ENCODE data around the gene RIMS4. TPM values are rescaled to one million over a fixed set of nuclear protein-coding genes. Genes with fewer than 3 reads are reported as not detected.

The RIMS4 gene
- total and polyA plus RNA-seq, 2 of the 13 experiments (the other 11 are each of a cell fraction or from before 2014, with no cell fraction given) = 0.01 to 0.07 TPM

DNA sequence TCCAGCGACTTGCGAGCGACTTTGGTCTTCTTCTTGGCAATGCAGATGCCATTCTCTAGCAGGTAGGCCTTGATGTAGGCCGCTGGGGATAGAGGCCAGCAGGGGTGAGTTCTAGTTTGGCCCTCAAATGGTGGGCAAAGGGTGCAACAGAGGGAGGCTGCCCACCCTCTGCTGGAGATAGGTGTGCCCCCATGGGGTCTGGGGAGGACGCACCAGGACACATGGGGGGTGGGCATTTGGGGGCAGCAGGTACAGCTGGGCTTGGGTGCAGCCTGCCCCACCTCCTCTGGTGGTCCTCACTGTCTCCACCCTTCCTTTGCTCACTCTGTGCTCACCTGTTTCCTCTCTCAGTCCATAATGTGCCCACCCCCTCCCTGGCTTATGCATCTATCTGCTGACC is 53.4 kb downstream of the RIMS4 start (continued):
- TF ChIP-seq MED8 (CRISPR knock-in tag; IDR thresholded peaks at IDR 0.05; ENCODE audit: insufficient replicate concordance) (no peak), TGIF2 (CRISPR knock-in tag; IDR thresholded peaks at IDR 0.05) (no peak), AKAP8 (CRISPR knock-in tag; IDR thresholded peaks at IDR 0.05) (no peak)

GRCh38 chr20:44756011-44756688 is 54.2 kb downstream of the RIMS4 start:
- no peak for DNase-seq (ENCODE audit: low spot score)
- H3K27me3 ChIP-seq (ENCODE audit: control insufficient read depth in 1 of 2, insufficient read depth in 2 of 2, low read length in 2 of 2) = peaks cover 19 to 89% of the 10 kb centered on the region in 2 experiments
- POLR2A ChIA-PET = no interaction called here
- in situ Hi-C loops (cut with HindIII; ENCODE audit: extremely low pct_ligation_motif_present, low pct_unique_long_range_greater_than_20kb) (no loop called here), intact Hi-C loops (cut with micrococcal nuclease; ENCODE audit: unreplicated experiment) (no loop called here)
- H3K4me2 ChIP-seq (ENCODE audit: low read depth, low read length) = no peak overlapping the region
- H2AFZ ChIP-seq (ENCODE audit: low read length) = no peak overlapping the region
- H3K4me1 ChIP-seq (ENCODE audit: insufficient read depth, low read length) = peaks cover 15% of the 10 kb centered on the region
- no peaks in the 10 kb centered on the region for H3K36me3 ChIP-seq (replicated peaks in 1 of 2; ENCODE audit: control insufficient read depth in 1 of 2, insufficient read depth in 2 of 2, low read length in 2 of 2)
- TF ChIP-seq FOXM1 (CRISPR knock-in tag; IDR thresholded peaks at IDR 0.05) (no peak), ZNF7 (CRISPR knock-in tag; IDR thresholded peaks at IDR 0.05) (no peak), ZNF713 (CRISPR knock-in tag; IDR thresholded peaks at IDR 0.05) (no peak), NCOA1 (CRISPR knock-in tag; IDR thresholded peaks at IDR 0.05) (no peak), SETDB1 (CRISPR knock-in tag; IDR thresholded peaks at IDR 0.05; ENCODE audit: borderline replicate concordance) (no peak), ZNF749 (CRISPR knock-in tag; IDR thresholded peaks at IDR 0.05; ENCODE audit: borderline replicate concordance) (no peak), MXD4 (CRISPR knock-in tag; IDR thresholded peaks at IDR 0.05) (no peak), PCBP1 (IDR thresholded peaks at IDR 0.05; ENCODE audit: borderline replicate concordance, low read depth, low read length) (no peak), NFE2 (CRISPR knock-in tag; IDR thresholded peaks at IDR 0.05) (no peak), HDAC6 (IDR thresholded peaks at IDR 0.05; ENCODE audit: low read depth, low read length) (no peak), SNAI1 (CRISPR knock-in tag; IDR thresholded peaks at IDR 0.05; ENCODE audit: borderline replicate concordance) (no peak), SRSF1 (optimal IDR thresholded peaks at IDR 0.05; ENCODE audit: low read depth, low read length) (no peak), REXO4 (CRISPR knock-in tag; IDR thresholded peaks at IDR 0.05; ENCODE audit: borderline replicate concordance) (no peak), HOXA9 (CRISPR knock-in tag; IDR thresholded peaks at IDR 0.05; ENCODE audit: borderline replicate concordance) (no peak), ZFP1 (CRISPR knock-in tag; IDR thresholded peaks at IDR 0.05) (no peak)
- TF ChIP-seq, protein P1, sequence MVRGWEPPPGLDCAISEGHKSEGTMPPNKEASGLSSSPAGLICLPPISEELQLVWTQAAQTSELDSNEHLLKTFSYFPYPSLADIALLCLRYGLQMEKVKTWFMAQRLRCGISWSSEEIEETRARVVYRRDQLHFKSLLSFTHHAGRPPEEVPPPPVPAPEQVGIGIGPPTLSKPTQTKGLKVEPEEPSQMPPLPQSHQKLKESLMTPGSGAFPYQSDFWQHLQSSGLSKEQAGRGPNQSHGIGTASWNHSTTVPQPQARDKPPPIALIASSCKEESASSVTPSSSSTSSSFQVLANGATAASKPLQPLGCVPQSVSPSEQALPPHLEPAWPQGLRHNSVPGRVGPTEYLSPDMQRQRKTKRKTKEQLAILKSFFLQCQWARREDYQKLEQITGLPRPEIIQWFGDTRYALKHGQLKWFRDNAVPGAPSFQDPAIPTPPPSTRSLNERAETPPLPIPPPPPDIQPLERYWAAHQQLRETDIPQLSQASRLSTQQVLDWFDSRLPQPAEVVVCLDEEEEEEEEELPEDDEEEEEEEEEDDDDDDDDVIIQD (CRISPR knock-in tag; IDR thresholded peaks at IDR 0.05; ENCODE audit: low read depth) = no peak
- H3K9ac ChIP-seq (ENCODE audit: insufficient read depth, low read depth, low read length) = no peak overlapping the region
- no peaks in the 10 kb centered on the region for H3K9me3 ChIP-seq (ENCODE audit: low read length)
- BruUV-seq (replicated peaks) = no TSS peak
- WGBS (ENCODE audit: low lambda C conversion rate) = 52% methylated on average over 15 of the region's 18 CpGs
- no peak; the same call in 1 of the 3 replicates for ATAC-seq
- no peak overlapping the region for H3K4me3 ChIP-seq (replicated peaks in 1 of 3; ENCODE audit: insufficient read depth in 1 of 3, low read depth in 2 of 3, low read length in 3 of 3)
- CTCF ChIA-PET (ENCODE audit: low intra/inter-chr PET ratio, low total read pairs) = no interaction called here
- no peaks in the 10 kb centered on the region for H3K79me2 ChIP-seq (ENCODE audit: insufficient read depth, low read length)
- H4K20me1 ChIP-seq (ENCODE audit: insufficient read depth, low read length) = no peaks in the 10 kb centered on the region
- FAIRE-seq = no peak
- H3K27ac ChIP-seq (ENCODE audit: extremely low read length, insufficient read depth, low read length) = no peak overlapping the region
